PC-3 (cell line): ENCODE data around the gene KLRG1. TPM values are rescaled to one million over a fixed set of nuclear protein-coding genes. Genes with fewer than 3 reads are reported as not detected.

Experiments
- ATAC-seq: fragments of 200-7000 bp; cut with Tn5 transposase; 2 replicates; pipeline ENCODE4 v1.9.1; 2020; ENCODE audit warnings: mild to moderate bottlenecking, moderate library complexity
- BruUV-seq: library from RNA; stranded (reverse); fragments of 400-500 nt; replicated peaks from 2 replicates; lab custom pipeline; 2021; lab: Mats Ljungman, UMichigan
- CTCF ChIA-PET: fragments of 300-600 bp; sonication (Branson Sonifier 250); formaldehyde crosslinking; loops from one replicate; lab custom pipeline; 2022; ENCODE audit warnings: antibody characterized with exemption; lab: Charles Lee
- POLR2A ChIA-PET: fragments of 300-600 bp; sonication (Branson Sonifier 250); formaldehyde crosslinking; loops from one replicate; lab custom pipeline; 2022; ENCODE audit warnings: antibody characterized with exemption; ENCODE audit not compliant: unreplicated experiment; lab: Charles Lee
- DNase-seq: peaks from one replicate; pipeline ENCODE4 v3.0.0-alpha.2; 2015
- H2AFZ ChIP-seq: fragments of 300-600 bp; sonication (generic); 2 replicates; pipeline ENCODE4 v1.6.0; 2016; ENCODE audit warnings: antibody characterized with exemption, low read length
- H3F3A ChIP-seq: fragments of 300-600 bp; sonication (generic); one replicate; pipeline ENCODE4 v1.6.0; 2017; ENCODE audit warnings: antibody characterized with exemption, low read length, control low read depth, mild to moderate bottlenecking; ENCODE audit not compliant: unreplicated experiment
- H3K27ac ChIP-seq: fragments of 300-600 bp; sonication (generic); 2 replicates; pipeline ENCODE4 v1.5.1; 2016; ENCODE audit warnings: mild to moderate bottlenecking, low read length
- H3K27me3 ChIP-seq: fragments of 300-600 bp; sonication (generic); 2 replicates; pipeline ENCODE4 v1.6.1; 2016; ENCODE audit warnings: low read length, mixed read lengths
- H3K36me3 ChIP-seq: fragments of 300-600 bp; sonication (generic); 2 replicates; pipeline ENCODE4 v1.6.1; 2016; ENCODE audit warnings: low read depth, mixed run types, low read length, mixed read lengths
- H3K4me1 ChIP-seq: fragments of 300-600 bp; sonication (generic); 2 replicates; pipeline ENCODE4 v1.5.1; 2016; ENCODE audit warnings: low read length; ENCODE audit not compliant: insufficient read depth
- H3K4me2 ChIP-seq: fragments of 300-600 bp; sonication (generic); 2 replicates; pipeline ENCODE4 v1.6.0; 2016; ENCODE audit warnings: low read length
- H3K4me3 ChIP-seq: fragments of 300-600 bp; sonication (generic); 2 replicates; pipeline ENCODE4 v1.5.1; 2016; ENCODE audit warnings: mild to moderate bottlenecking, low read length, mixed read lengths
- H3K79me2 ChIP-seq: fragments of 300-600 bp; sonication (generic); 2 replicates; pipeline ENCODE4 v1.6.1; 2017; ENCODE audit warnings: low read length, mixed read lengths
- H3K9ac ChIP-seq: fragments of 300-600 bp; sonication (generic); 2 replicates; pipeline ENCODE4 v1.6.0; 2016; ENCODE audit warnings: mild to moderate bottlenecking, low read length
- H3K9me2 ChIP-seq: fragments of 300-600 bp; sonication (generic); replicated peaks from 2 replicates; pipeline ENCODE4 v1.6.1; 2016; ENCODE audit warnings: mixed run types, low read length, mixed read lengths
- H3K9me3 ChIP-seq: fragments of 300-600 bp; sonication (generic); 2 replicates; pipeline ENCODE4 v1.6.1; 2016; ENCODE audit warnings: low read length, mixed read lengths
- H4K20me1 ChIP-seq: fragments of 300-600 bp; sonication (generic); 2 replicates; pipeline ENCODE4 v1.6.1; 2016; ENCODE audit warnings: low read length, mixed read lengths
- CTCF ChIP-seq: fragments of 300-600 bp; sonication (generic); conservative IDR thresholded peaks from 2 replicates; pipeline ENCODE4 v1.5.1; 2017; ENCODE audit warnings: antibody characterized with exemption, low read depth, mild to moderate bottlenecking, low read length
- EZH2 ChIP-seq: fragments of 300-600 bp; sonication (generic); IDR thresholded peaks from one replicate; pipeline ENCODE4 v1.6.1; 2017; ENCODE audit warnings: antibody characterized with exemption, mild to moderate bottlenecking, low read length; ENCODE audit not compliant: unreplicated experiment
- EZH2phosphoT487 ChIP-seq: fragments of 300-600 bp; sonication (generic); IDR thresholded peaks from 2 replicates; pipeline ENCODE4 v1.6.1; 2018; ENCODE audit warnings: mild to moderate bottlenecking, antibody characterized with exemption, low read length, borderline replicate concordance
- intact Hi-C: fragments of 100-400 bp; cut with micrococcal nuclease; formaldehyde crosslinking; loops from 2 replicates; pipeline ENCODE4 v1.9.0; 2023
- total RNA-seq: library from RNA; depleted of rRNA; stranded (reverse); fragments of >200 nt; gene quantifications from 2 replicates; pipeline ENCODE4 v1.2.3, GENCODE V29; 2014

The KLRG1 gene
- total RNA-seq, 1 experiment from 2014 or later: 0.15 TPM

- no peaks in the 10 kb centered on the region for H3K79me2 ChIP-seq
- no TSS peak for BruUV-seq
- H3F3A ChIP-seq: no peaks in the 10 kb centered on the region
- no peak overlapping the region for H2AFZ ChIP-seq
- no peak for TF ChIP-seq CTCF
- no peak for TF ChIP-seq EZH2phosphoT487
- TF ChIP-seq EZH2: no peak
- ChIA-PET CTCF (interaction anchor here (0.9 kb wide), 1 partner anchor 86 kb away, joined by 3 read pairs; no protein-coding TSS in a partner anchor), POLR2A (no interaction called here)
- no peak for DNase-seq
- no peak for ATAC-seq
- no peak overlapping the region for H3K4me2 ChIP-seq
- no peaks in the 10 kb centered on the region for H3K4me1 ChIP-seq
- no peak overlapping the region for H3K9ac ChIP-seq
- H3K9me3 ChIP-seq: no peaks in the 10 kb centered on the region
- no peak overlapping the region for H3K4me3 ChIP-seq
- intact Hi-C loops: loop anchor here (5.0 kb wide), 1 partner anchor 254 kb away; no protein-coding TSS in a partner anchor
- H3K36me3 ChIP-seq: no peaks in the 10 kb centered on the region
- no peak overlapping the region for H3K27ac ChIP-seq
- no peaks in the 10 kb centered on the region for H3K27me3 ChIP-seq
- H3K9me2 ChIP-seq: no peaks in the 10 kb centered on the region
- H4K20me1 ChIP-seq: no peaks in the 10 kb centered on the region
Observed at GRCh38 chr12:9036227-9036626, 46.9 kb downstream of the KLRG1 start.

- Histone ChIP-seq H3K4me1 (no peaks in the 10 kb centered on the region), H3K4me3 (no peak overlapping the region), H3K9ac (no peak overlapping the region), H3K79me2 (no peaks in the 10 kb centered on the region), H3K27ac (no peak overlapping the region), H2AFZ (no peak overlapping the region), H3K4me2 (no peak overlapping the region), H3K9me2 (no peaks in the 10 kb centered on the region), H3K9me3 (no peaks in the 10 kb centered on the region), H3F3A (no peaks in the 10 kb centered on the region), H3K27me3 (no peaks in the 10 kb centered on the region), H3K36me3 (no peaks in the 10 kb centered on the region), H4K20me1 (no peaks in the 10 kb centered on the region)
- CTCF ChIA-PET: interaction anchor here (0.6 kb wide), 1 partner anchor 84 kb away, joined by 4 read pairs; no protein-coding TSS in a partner anchor
- ATAC-seq: no peak
- no peak for DNase-seq
- intact Hi-C loops: loop anchor here (5.0 kb wide), 1 partner anchor 255 kb away; no protein-coding TSS in a partner anchor
- no TSS peak for BruUV-seq
- TF ChIP-seq CTCF: no peak
- TF ChIP-seq EZH2phosphoT487: no peak
- TF ChIP-seq EZH2: no peak
- POLR2A ChIA-PET: no interaction called here
Observed at GRCh38 chr12:9037431-9037830, 48.1 kb downstream of the KLRG1 start.

GRCh38 chr12:9039397-9039977 is 50.1 kb downstream of the KLRG1 start:
- H3K9me3 ChIP-seq: no peaks in the 10 kb centered on the region
- POLR2A ChIA-PET: no interaction called here
- H3K79me2 ChIP-seq: no peaks in the 10 kb centered on the region
- CTCF ChIA-PET: interaction anchor here (0.7 kb wide), 1 partner anchor 10 kb away, joined by 6 read pairs; no protein-coding TSS in a partner anchor
- no peaks in the 10 kb centered on the region; the same call in 1 of the 2 replicates for H3K27me3 ChIP-seq
- no peak overlapping the region for H3K4me2 ChIP-seq
- ATAC-seq: peak; percentile 51; the same call in 1 of the 2 replicates
- H3K4me3 ChIP-seq: no peak overlapping the region
- H3K27ac ChIP-seq: no peak overlapping the region
- H4K20me1 ChIP-seq: no peaks in the 10 kb centered on the region
- no peaks in the 10 kb centered on the region for H3K4me1 ChIP-seq
- TF ChIP-seq EZH2: no peak
- peak; percentile 73 for TF ChIP-seq CTCF
- H3K36me3 ChIP-seq: no peaks in the 10 kb centered on the region
- H2AFZ ChIP-seq: no peak overlapping the region
- intact Hi-C loops: loop anchor here (1.0 to 5.0 kb wide), 2 partner anchors 89 to 257 kb away; no protein-coding TSS in a partner anchor
- BruUV-seq: no TSS peak
- DNase-seq: peak; percentile 64
- no peaks in the 10 kb centered on the region for H3K9me2 ChIP-seq
- H3F3A ChIP-seq: no peaks in the 10 kb centered on the region
- no peak overlapping the region for H3K9ac ChIP-seq
